H1 (cell line): ENCODE data around the gene NAT9. TPM values are rescaled to one million over a fixed set of nuclear protein-coding genes. Genes with fewer than 3 reads are reported as not detected.
A peak's percentile ranks its signal among the peaks of the same experiment; 100 is the strongest.

ENCODE experiments used
- ASH2L ChIP-seq: fragments of 200-600, 300-600 bp; sonication (generic); IDR thresholded peaks from one replicate; pipeline ENCODE4 v1.7.1; 2017; ENCODE audit warnings: low read length
- BACH1 ChIP-seq: IDR thresholded peaks from 2 replicates; pipeline ENCODE4 v1.6.1; 2012; ENCODE audit warnings: low read length, improper control_type of control experiment
- CEBPB ChIP-seq: IDR thresholded peaks from 2 replicates; pipeline ENCODE4 v1.6.1; 2012; ENCODE audit warnings: low read depth, low read length
- KDM4A ChIP-seq: IDR thresholded peaks from one replicate; pipeline ENCODE4 v1.7.1; 2012; ENCODE audit warnings: low read depth, mild to moderate bottlenecking, moderate library complexity, low read length, inconsistent platforms; ENCODE audit not compliant: severe bottlenecking
- RBBP5 ChIP-seq: IDR thresholded peaks from 2 replicates; pipeline ENCODE4 v1.7.1; 2012; ENCODE audit warnings: low read depth, mild to moderate bottlenecking, inconsistent platforms, low read length, moderate library complexity, borderline replicate concordance
- RXRA ChIP-seq: IDR thresholded peaks from 2 replicates; pipeline ENCODE4 v1.6.1; 2011; ENCODE audit warnings: low read depth, mild to moderate bottlenecking, low read length, moderate library complexity; ENCODE audit not compliant: insufficient read depth
- SUZ12 ChIP-seq: fragments of 200-600 bp; sonication (generic); IDR thresholded peaks from 2 replicates; pipeline ENCODE4 v1.6.1; 2012; ENCODE audit warnings: mild to moderate bottlenecking, inconsistent platforms, low read length, moderate library complexity, mixed read lengths
- TCF12 ChIP-seq: IDR thresholded peaks from 2 replicates; pipeline ENCODE4 v1.6.1; 2011; ENCODE audit warnings: low read depth, mild to moderate bottlenecking, low read length
- YY1 ChIP-seq: IDR thresholded peaks from 2 replicates; pipeline ENCODE4 v1.6.1; 2011; ENCODE audit warnings: low read depth, mild to moderate bottlenecking, low read length
- polyA plus RNA-seq, 7 experiments: library from polyadenylated mRNA; depleted of rRNA in 3 of 7; stranded (reverse) in 5 of 7; unstranded in 2 of 7; fragments of >200 nt in 5 of 7; fragments of 200-250 nt in 2 of 7; gene quantifications; 1 replicate in 5 of 7; 2 replicates in 1 of 7; 4 replicates in 1 of 7; pipeline versions ENCODE4 v1.2.1 to v1.2.3, GENCODE V29; 2011 to 2013; ENCODE audit warnings: missing spikeins in 2 of 7, mixed read lengths in 2 of 7
- total RNA-seq: library from RNA; stranded (reverse); fragmentation: NEBNext Ultra II Directional; extraction: Animal tissue kit (Norgen Biotek cat#: 25700); gene quantifications from 2 replicates; pipeline ENCODE4 v1.2.1, GENCODE V29; 2021
- TF ChIP-seq, protein P1 (sequence below): IDR thresholded peaks from 2 replicates; pipeline ENCODE4 v1.6.1; 2012; ENCODE audit warnings: low read length, inconsistent platforms
- TF ChIP-seq, protein P2 (sequence below), 3 experiments: IDR thresholded peaks; 1 replicate in 2 of 3; 2 replicates in 1 of 3; pipeline versions ENCODE4 v1.5.1 to v1.6.1; 2011; ENCODE audit warnings: low read length in 3 of 3, mild to moderate bottlenecking in 3 of 3, inconsistent platforms in 2 of 3, low read depth in 1 of 3, moderate library complexity in 1 of 3; ENCODE audit not compliant: insufficient read depth in 1 of 3; ENCODE audit errors: control extremely low read depth in 1 of 3

The NAT9 gene
- total and polyA plus RNA-seq, 2 of the 8 experiments (the other 6 are each of a cell fraction or from before 2014, with no cell fraction given): 32.3 to 42.7 TPM

DNA sequence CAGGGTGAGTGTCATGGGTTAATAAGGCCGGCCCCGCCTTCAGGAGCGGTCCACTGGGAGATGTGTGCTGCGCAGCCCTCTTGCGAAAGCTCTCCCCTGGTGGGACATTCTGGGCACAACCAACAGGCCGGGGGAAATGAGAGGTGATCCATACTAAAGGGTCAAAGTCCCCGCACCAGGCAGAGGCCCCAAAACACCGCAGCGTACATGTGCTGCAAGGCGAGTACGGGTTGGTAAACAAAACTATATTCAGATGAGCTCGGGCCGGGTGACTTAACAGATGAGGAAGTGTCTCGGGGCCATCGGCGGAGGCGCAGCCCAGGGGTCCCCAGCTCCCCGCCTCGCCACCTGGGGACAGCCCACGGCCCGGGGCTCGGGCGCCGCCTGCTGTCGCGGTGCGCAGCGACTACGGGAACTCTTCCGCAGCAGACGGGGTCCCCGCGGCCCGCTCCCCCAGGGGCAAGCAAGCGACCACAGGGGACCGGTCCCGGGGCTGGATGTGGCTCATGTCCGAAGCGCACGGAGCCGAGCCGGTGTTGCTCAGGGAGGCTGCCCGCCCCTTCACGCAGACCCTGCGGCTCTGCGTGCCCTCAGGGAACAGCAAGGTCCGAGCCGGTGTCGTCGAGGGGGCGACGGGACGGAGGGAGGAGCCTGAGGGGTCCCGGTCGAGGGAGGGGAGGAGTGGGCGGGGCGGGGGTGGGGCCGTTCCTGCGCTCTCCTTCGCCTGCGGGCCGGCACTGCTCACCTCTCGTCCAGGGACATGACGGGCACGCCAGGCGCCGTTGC lies 39.4 kb downstream of the NAT9 start, which contains the start of gene RAB37 (continued):
- TF ChIP-seq SUZ12 (peak; percentile 37; the same call in 1 of the 2 replicates), KDM4A (peak; percentile 77), RXRA (no peak), ASH2L (peak; percentile 57), TCF12 (no peak), CEBPB (peak; percentile 91), YY1 (no peak), RBBP5 (0 out of 2 replicates have a peak, but pooled peaks have one; percentile 37), BACH1 (peak; percentile 57)
- TF ChIP-seq, protein P1, sequence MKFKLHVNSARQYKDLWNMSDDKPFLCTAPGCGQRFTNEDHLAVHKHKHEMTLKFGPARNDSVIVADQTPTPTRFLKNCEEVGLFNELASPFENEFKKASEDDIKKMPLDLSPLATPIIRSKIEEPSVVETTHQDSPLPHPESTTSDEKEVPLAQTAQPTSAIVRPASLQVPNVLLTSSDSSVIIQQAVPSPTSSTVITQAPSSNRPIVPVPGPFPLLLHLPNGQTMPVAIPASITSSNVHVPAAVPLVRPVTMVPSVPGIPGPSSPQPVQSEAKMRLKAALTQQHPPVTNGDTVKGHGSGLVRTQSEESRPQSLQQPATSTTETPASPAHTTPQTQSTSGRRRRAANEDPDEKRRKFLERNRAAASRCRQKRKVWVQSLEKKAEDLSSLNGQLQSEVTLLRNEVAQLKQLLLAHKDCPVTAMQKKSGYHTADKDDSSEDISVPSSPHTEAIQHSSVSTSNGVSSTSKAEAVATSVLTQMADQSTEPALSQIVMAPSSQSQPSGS: no peak
- TF ChIP-seq, protein P2, sequence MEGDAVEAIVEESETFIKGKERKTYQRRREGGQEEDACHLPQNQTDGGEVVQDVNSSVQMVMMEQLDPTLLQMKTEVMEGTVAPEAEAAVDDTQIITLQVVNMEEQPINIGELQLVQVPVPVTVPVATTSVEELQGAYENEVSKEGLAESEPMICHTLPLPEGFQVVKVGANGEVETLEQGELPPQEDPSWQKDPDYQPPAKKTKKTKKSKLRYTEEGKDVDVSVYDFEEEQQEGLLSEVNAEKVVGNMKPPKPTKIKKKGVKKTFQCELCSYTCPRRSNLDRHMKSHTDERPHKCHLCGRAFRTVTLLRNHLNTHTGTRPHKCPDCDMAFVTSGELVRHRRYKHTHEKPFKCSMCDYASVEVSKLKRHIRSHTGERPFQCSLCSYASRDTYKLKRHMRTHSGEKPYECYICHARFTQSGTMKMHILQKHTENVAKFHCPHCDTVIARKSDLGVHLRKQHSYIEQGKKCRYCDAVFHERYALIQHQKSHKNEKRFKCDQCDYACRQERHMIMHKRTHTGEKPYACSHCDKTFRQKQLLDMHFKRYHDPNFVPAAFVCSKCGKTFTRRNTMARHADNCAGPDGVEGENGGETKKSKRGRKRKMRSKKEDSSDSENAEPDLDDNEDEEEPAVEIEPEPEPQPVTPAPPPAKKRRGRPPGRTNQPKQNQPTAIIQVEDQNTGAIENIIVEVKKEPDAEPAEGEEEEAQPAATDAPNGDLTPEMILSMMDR (IDR thresholded peaks at IDR 0.05; ENCODE audit: control extremely low read depth in 1 of 3, insufficient read depth in 1 of 3, low read depth in 1 of 3, low read length in 3 of 3): peak; percentile 41 to 64 (median 60)
